NOMO-1 treated with DMSO at 0.1 percent for 48 hours (cell line): ENCODE data around the gene IGSF11.

Source experiments
- DNase-seq: peaks from one replicate; lab custom pipeline; 2025; ENCODE audit not compliant: unreplicated experiment; lab: John Stamatoyannopoulos, UW

Gene IGSF11

DNA sequence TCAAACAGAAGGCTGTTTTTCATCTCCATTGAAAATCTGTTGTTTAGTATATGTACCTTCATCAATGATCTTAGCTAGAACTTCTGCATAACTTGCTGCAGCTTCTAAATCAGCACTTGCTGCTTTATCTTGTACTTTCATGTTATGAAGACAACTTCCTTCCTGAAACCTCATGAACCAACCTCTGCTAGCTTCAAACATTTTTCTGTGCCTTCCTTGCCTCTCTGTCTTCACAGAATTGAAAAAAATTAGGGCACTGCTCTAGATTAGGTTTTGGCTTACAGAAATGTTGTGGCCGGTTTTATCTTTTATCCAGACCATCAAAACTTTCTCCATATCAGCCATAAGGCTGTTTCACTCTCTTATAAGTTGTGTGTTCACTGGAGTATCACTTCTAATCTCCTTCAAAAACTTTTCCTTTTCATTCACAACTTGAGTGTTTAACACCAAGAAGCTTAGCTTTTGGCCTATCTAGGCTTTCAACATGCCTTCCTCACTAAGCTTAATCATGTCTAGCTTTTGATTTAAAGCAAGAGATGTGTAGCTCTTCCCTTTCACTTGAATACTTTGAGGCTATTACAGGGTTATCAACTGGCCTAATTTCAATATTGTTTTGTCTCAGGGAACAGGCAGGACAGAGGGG is 78.6 kb downstream of the IGSF11 start:
- no peak for DNase-seq

DNA sequence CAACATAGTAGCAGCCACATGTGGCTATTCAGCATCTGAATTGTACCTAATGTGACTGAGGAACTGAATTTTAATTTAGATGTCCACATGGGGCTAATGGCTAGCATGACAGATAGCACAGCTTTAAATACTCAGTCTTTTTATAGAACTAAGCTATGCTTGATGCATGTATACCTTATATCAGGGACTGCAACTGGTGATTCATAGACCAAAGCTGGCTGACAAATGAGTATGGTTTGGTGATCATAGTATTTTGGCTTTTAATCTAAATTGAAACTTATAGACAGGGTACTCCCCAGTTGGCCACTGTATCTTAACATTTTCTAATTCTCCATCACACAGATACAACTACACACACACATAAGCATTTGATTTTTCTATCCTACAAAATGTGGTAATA is 83.6 kb downstream of the IGSF11 start:
- DNase-seq: no peak

DNA sequence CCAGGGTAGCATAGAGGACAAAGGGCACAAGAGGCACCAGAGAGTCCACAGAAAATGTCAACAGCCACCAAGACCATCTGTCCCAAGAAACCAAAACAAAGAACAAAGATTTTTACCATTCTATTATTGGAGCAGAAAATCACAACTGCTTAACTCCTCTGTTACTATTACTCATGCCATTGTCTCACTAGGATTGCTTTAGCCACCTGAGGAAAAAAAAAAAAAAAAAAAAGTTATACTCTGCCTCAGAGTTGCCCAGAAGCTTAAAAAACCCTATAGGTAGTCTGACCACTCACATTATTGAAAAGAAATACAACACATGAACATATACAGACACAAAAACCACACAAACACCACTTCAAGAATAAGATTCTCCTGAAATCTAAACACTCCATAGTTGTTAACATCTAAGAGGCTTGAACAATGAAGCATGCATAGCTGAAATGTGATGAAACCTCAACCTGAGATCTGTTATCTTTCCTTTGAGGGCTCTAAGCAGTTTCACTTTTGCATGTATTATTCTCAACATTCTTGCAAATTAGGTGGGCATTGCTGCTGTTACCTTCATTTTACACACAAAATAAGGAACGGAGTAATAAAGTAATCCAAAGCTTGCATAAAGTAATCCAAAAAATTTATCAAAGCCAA is 85.4 kb downstream of the IGSF11 start:
- DNase-seq: no peak

DNA sequence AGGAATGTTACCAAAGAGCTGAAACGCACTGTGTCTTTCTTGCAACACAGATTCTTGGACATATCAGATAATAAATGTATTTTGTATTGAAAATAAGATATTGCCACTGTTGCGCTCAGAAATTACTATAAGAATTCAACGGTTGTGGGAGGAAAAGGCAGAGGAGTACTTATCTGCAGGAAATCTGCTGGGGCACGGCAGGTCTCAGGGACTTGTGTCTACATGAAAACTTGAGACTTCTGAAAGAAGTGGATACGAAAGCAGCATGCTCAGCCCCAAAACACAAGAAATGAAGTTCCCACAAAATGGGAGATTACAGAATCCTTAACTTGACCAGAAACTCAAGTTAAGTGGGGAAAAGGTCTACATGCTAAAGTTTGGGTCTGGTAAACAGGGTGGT is 86.5 kb downstream of the IGSF11 start:
- DNase-seq: no peak

DNA sequence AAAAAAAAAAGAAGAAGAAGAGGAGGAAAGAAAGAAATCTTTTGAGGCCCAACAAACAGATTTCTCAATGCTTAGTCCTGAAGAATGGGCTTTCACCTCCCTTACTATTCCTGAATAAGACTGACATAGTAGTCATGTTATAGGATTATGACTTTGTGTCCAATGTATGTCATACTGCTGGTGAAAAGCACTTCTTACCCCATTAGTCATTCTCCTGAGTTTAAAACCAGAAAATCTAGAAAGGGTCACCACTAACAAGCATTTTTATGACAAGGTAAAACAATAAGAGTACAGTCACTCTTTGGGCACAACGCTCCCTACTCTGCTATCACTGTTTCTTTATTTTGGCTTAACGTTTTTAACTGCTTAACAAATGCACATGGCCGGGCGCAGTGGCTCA is 88.2 kb downstream of the IGSF11 start:
- DNase-seq: no peak

DNA sequence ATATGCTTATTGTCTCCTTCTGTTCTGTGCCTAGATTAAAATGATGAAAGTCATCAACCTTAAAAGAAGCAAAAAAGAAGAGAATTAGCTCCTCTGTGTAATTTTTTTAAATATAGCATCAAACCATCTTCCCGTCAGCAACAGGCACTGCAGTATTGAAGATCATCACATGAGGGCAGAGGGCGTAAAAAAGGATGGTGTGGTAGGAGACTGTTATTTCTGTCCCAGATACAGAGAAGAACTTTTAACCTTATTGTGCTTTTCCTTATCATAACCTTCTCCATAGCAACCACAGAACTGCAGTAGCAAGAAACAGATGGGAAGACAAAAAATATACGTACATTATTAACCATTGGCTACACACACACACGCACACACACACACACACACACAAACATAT is 88.8 kb downstream of the IGSF11 start:
- DNase-seq: no peak

DNA sequence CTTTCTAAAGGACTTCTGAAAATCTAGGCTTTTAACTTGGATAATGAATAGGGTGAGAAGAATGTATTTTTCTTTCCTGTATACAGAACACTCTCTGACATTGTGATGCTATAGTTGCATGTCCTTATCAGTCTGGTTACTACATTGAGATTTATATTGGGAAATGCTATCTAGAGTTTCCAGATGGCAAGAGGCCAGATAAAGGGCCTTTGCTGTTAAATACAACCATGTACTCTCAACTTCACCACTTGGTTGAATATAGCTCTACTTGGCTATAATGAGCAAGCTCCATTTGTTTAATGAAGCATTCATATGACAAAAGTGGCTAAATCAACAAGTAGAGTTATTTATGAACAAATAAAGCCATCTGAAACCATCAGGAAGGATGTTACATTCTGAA is 91.0 kb downstream of the IGSF11 start:
- DNase-seq: no peak

DNA sequence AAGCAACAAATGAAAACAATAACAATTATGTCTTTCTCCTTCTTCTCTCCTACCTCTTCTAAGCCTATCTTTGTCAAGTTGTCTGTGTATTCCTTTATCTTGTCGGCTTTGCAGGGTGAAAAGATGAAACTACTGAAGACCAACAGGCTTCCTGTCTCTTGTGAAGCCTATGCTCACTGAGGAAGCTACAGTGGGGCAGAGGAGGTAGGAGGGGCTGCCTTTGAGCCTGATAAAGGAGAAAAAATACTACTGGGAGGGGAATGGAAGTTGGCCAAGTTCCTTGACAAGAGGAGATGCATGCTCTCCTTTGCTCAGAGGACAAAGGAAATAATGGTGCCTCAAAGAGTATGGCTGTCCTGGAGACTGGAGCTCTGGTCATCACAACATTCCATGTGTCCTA is 92.0 kb downstream of the IGSF11 start:
- DNase-seq: no peak

DNA sequence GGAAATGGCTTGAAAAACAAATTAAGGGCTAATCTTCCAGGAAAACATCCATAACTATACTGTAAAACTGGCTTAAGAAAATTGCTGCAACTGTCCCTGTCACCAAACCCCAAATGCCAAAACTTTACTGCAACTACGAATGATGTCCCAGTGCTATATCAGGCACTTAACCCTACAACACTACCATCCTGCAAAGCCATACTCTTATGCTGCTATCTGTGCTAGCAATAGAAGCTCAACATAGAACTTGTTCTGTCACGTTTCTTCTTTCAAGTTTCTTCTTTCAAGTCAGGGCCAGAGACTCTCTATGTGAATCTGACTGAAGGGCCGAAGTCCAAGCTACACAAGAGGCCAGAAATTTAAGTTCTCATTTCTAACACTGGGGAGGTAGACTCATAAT is 92.5 kb downstream of the IGSF11 start:
- DNase-seq: no peak

DNA sequence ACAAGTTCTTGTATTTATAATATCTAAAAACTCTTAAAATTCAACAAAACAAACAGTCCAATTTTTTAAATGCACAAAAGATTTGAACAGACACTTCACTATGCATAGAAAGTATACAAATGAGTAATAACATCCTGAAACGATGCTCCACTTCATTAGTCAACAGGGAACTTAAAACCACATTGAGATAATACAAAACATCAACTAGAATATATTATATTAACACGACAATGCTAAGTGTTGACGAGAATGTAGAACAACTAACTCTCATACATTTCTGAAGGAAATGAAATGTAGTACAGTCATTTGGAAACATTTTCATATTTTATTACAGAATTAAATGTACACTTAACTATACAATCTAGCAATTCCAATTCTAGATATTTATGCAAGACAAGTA is 93.4 kb downstream of the IGSF11 start:
- DNase-seq: no peak

DNA sequence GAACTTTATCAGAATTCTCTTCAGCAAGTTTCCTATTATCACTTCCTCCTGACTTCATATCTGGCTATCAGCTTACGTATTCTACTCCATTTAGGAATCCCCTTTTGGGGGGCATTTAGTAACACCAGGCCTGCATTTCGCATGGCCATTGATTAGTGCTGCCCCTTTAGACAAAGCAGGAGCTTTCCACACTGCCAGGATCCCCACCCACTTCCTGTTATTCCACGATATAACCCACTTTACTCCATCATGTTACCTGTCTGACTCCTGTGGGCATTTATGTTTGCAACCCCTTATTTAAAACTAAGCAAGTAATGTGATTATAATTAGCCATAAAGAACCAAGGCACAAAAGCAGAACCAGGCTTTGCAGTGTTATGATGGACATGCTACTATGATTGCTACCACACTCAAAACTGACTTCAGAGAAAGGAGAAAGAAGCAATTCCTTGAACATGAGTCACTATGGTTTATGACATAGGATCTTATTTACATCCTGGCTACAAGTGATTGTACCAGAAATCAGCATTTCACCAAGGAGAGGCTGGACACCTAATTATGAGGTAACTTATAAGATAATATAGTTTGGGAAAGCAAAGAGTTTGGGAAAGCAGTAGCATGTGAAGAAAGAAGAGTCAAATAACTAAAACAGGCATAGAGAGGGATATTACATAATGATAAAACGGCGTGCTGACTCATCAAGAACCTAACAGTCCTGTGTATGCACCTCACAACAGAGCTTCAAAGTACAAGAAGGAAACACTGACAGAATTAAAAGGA is 96.3 kb downstream of the IGSF11 start:
- DNase-seq: no peak

DNA sequence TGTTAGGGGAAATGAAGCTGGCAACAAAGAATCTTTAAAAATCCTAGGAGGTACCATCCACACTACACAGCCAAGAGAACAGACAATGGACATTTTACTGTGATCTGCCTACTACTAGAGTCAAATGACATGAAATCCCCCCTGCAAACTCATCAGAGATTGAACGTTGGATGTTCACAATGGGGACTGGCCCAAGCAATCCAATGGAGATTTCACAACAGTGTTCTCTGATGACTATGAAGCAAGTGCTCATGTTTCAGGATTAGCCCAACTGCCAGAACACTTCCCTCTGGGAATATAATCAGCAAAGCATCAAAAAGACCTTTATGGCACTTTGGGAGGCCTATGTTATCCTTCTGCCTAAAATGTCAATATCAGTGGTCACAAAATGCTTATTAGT is 97.8 kb downstream of the IGSF11 start:
- DNase-seq: no peak

DNA sequence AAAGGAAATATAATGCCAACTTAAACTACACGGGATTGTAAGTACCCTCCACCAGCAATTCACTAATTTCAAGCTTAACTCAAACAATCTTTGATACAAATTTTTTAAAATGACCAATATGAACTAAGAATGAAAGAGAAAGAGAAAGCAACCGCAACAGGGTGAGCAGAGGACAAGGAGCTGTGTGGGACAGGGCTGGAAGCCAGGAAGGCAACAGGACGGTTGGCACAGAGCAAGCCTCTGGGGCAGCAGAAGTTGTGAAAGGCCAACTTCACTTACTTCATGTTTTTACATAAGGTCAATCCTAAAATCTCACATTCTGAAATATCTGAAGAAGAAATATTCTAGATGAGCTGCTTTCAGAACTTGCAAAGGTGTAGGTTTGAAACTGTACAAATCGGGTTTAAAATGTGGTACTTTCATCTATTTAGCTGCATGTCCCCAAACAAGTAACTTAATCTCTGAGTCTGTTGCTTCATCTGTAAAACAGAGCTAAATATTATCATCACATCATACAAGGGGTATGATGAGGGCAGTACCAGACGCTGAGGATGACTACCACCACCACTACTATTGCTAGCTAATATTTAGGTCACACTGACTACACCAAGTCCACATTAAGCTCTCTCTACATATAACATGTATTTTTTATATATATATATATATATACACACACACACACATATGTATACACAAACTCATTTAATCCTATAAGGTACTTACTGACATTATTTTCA is 101.7 kb downstream of the IGSF11 start:
- no peak for DNase-seq

DNA sequence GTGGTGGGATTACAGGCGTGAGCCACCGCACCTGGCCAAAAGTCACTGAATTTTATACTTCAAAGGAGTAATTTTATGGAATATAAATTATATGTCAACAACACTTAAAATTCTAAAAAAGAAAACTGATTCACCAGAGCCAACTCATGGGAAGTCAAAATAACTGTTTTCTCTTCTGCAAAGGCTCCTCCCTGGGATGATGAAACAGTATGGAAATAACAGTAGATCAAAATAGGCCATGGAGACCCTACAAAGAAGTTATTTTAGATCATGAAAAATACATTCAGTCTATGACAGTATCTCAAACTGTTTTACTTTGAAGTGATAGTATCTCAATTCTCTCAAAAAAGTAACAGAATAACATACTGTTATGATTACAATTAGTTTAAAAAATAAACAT is 102.7 kb downstream of the IGSF11 start:
- no peak for DNase-seq

DNA sequence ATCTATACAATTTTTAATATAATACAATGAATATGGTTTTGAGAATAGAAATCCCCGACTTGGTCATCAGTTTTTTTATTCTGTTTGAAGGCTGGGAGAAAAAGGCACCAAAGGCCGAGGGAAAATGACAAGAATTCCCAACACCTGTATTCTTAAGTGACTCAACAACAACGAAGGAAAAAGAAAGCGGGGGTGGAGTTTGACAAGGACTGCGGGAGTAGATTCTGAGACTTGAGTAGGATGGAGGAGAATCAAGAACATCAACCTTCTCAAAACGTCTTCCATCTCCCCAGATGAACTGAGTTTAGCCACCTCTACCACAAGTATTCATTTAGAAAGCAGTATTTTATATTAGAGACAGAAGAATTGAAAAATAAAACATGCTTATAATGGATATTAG is 107.2 kb downstream of the IGSF11 start:
- DNase-seq: no peak

DNA sequence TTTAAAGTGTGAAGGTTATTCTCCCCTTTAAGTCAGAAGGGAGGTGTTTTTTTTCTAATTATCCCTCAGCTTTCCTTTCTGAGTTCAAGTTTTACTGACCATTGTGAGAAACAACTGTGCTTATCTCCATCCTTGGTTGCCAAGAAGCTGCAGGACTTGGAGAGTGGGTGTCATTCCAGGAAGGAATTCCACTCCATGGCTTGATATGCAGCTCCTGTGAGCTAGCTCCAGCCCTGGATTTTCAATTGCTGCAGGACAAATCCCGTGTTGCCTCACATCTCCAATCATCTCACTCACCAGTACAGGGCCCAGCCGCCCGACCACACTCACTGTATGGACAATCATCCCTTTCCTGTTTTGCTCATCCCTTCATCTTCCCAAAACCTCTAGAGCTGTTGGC is 122.5 kb downstream of the IGSF11 start:
- no peak for DNase-seq

DNA sequence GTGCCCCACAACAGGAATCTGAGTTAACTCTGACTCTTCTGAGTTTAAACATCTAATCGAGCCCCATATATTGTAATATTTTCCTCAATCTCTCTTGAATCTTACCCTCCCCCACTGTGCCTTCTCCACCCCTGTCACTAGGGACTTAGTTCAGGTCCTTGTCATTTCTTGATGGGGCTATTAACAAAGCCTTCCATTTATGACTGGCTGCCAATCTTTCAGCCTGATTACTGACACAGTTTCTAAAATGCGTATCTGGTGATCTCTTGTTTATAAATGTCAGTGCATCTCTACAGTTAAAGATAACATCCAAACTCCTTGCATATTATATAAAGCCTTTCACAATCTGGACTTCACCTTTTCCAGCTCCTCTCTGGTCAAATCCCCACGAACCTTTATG is 124.3 kb downstream of the IGSF11 start:
- no peak for DNase-seq

DNA sequence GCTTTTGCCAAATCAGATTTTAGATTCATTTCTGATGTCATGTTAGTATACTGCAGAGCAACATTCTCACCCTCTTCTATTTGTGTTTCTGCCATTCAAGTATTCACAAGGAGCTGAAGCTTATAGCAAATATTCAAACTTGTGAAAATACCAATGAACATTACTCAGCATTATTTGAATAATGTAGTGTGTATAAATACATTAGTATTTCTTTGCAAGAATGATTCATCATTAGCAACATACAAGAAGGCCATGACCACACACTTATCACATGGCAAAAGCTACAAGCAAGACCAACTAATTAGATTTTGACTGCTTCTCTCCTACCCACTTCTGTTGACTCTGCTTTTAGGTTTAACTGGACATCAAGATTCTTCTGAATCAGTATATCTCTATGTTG is 124.9 kb downstream of the IGSF11 start:
- no peak for DNase-seq

DNA sequence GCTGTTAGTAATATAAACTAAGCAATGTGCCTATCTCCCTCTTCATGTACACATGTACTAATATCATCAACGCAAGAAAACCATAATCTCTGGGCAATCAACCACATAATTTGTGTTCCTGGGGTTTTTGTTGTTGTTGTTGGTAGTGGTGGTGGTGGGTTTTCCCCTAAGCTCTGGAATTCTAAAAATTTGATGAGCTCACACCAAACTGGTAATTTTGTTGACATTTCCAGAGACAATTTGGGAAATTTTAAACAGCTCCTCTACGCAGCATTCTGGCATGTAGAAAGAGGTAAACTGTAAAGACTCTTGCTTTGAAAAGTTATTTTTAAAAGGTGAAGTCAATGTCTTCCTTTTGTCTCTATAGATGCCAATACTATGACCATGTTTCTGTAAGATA is 126.7 kb downstream of the IGSF11 start:
- no peak for DNase-seq

DNA sequence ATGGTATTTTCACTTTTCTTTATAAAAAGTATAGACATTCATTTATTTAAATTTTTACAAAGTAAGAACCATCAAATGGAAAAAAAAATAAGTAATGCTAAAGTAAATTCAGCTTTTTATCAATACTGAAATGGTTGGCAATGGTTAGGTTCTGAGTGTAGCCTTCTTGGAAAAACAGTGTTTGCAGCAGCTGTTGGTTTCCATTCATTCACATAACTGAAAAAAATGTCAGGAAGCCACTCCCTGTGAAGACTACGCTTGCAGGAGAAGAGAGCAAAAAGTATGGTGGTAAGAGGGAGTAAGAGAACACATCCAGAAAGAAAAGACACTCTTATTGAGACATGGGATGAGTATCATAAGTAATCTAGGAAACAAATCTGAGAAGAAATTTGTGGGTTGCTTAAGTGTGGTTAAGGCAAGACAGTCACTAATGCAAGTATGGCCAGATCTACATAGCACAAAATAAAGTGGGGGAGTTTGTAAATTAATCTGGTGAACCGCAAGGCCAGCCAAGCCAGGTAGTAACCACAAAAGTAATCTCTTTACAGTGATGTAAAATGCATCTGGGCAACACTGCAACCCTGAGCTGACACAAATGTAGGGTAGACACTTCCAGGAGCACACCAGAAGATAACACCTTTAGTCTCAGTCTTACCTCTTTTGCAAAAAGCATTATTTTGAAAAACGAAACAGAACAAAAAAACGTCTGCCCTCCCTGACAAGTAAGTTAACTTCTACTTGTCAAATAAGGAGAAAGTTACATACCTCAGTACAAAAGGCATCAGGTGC is 133.7 kb downstream of the IGSF11 start:
- no peak for DNase-seq

DNA sequence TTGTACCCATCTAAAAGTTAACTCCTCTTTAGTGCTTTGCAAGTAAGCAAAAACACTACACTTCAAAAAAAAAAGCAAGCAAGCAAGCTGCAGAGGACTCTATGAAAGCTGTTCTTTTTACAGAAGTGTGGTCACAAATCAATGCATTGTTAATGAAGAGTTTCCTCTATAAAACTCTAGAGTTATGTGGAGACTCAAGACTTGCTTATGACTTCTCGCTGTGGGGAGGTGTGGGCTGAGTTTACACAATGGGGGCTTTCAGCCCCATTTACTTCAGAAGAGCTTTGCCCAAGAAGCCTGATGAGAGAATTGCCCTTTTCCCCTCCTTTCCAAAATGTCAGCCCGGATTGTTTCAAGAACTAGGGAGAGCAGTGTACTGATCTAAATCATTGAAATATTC is 144.4 kb downstream of the IGSF11 start:
- no peak for DNase-seq
